MM.1S (cell line): ENCODE measurements around the gene LEFTY1.

ENCODE experiments used
- DNase-seq: peaks from one replicate; pipeline ENCODE4 v3.0.0-alpha.2; 2015
- H2AFZ ChIP-seq: fragments of 300-600 bp; sonication (generic); 2 replicates; pipeline ENCODE4 v1.6.0; 2016; ENCODE audit warnings: antibody characterized with exemption, low read length
- H3F3A ChIP-seq: fragments of 300-600 bp; sonication (generic); 2 replicates; pipeline ENCODE4 v1.6.1; 2016; ENCODE audit warnings: mild to moderate bottlenecking, antibody characterized with exemption, low read length, moderate library complexity, mixed read lengths; ENCODE audit not compliant: insufficient read depth
- H3K27ac ChIP-seq: fragments of 300-600 bp; sonication (generic); 2 replicates; pipeline ENCODE4 v1.5.1; 2016; ENCODE audit warnings: mild to moderate bottlenecking, low read length
- H3K27me3 ChIP-seq: fragments of 300-600 bp; sonication (generic); replicated peaks from 2 replicates; pipeline ENCODE4 v1.6.0; 2016; ENCODE audit warnings: low read length; ENCODE audit not compliant: insufficient read depth
- H3K36me3 ChIP-seq: fragments of 300-600 bp; sonication (generic); replicated peaks from 2 replicates; pipeline ENCODE4 v1.6.1; 2016; ENCODE audit warnings: mild to moderate bottlenecking, low read length, mixed read lengths; ENCODE audit not compliant: insufficient read depth
- H3K4me1 ChIP-seq: fragments of 300-600 bp; sonication (generic); 2 replicates; pipeline ENCODE4 v1.6.1; 2016; ENCODE audit warnings: low read length, mixed read lengths
- H3K4me2 ChIP-seq: fragments of 300-600 bp; sonication (generic); 2 replicates; pipeline ENCODE4 v1.6.0; 2016; ENCODE audit warnings: low read depth, low read length
- H3K4me3 ChIP-seq: fragments of 300-600 bp; sonication (generic); 2 replicates; pipeline ENCODE4 v1.5.1; 2016; ENCODE audit warnings: low read length, mixed read lengths
- H3K79me2 ChIP-seq: fragments of 300-600 bp; sonication (generic); 2 replicates; pipeline ENCODE4 v1.6.1; 2016; ENCODE audit warnings: mixed run types, low read length, mixed read lengths
- H3K9ac ChIP-seq: fragments of 300-600 bp; sonication (generic); 2 replicates; pipeline ENCODE4 v1.6.1; 2016; ENCODE audit warnings: low read length, mixed read lengths
- H3K9me2 ChIP-seq: fragments of 300-600 bp; sonication (generic); replicated peaks from 2 replicates; pipeline ENCODE4 v1.6.1; 2016; ENCODE audit warnings: mild to moderate bottlenecking, low read length, mixed read lengths; ENCODE audit not compliant: insufficient read depth
- H3K9me3 ChIP-seq: fragments of 300-600 bp; sonication (generic); replicated peaks from 2 replicates; pipeline ENCODE4 v1.6.1; 2016; ENCODE audit warnings: mild to moderate bottlenecking, low read length, mixed read lengths; ENCODE audit not compliant: insufficient read depth
- H4K20me1 ChIP-seq: fragments of 300-600 bp; sonication (generic); 2 replicates; pipeline ENCODE4 v1.6.1; 2016; ENCODE audit warnings: mild to moderate bottlenecking, low read length, moderate library complexity, mixed read lengths; ENCODE audit not compliant: insufficient read depth
- CTCF ChIP-seq: fragments of 300-600 bp; sonication (generic); IDR thresholded peaks from 2 replicates; pipeline ENCODE4 v1.5.1; 2016; ENCODE audit warnings: antibody characterized with exemption, low read length, mixed read lengths
- EZH2 ChIP-seq: fragments of 300-600 bp; sonication (generic); optimal IDR thresholded peaks from 2 replicates; pipeline ENCODE3; 2017; ENCODE audit warnings: low read depth, mild to moderate bottlenecking, antibody characterized with exemption, low read length, mixed read lengths
- EZH2phosphoT487 ChIP-seq: fragments of 300-600 bp; sonication (generic); IDR thresholded peaks from 2 replicates; pipeline ENCODE4 v1.6.1; 2018; ENCODE audit warnings: antibody characterized with exemption, low read length

Gene LEFTY1

GRCh38 chr1:225880636-225881035 is 8.3 kb downstream of the LEFTY1 start:
- H3K79me2 ChIP-seq, result peaks cover 81% of the 10 kb centered on the region
- TF ChIP-seq CTCF (no peak), EZH2phosphoT487 (no peak), EZH2 (no peak)
- no peaks in the 10 kb centered on the region for H3K27me3 ChIP-seq
- no peaks in the 10 kb centered on the region for H3K9me3 ChIP-seq
- H3K36me3 ChIP-seq, result 0 out of 2 replicates have a peak, but pooled peaks cover 10% of the 10 kb centered on the region
- no peak overlapping the region for H2AFZ ChIP-seq
- H3K4me3 ChIP-seq, result peak overlapping the region; percentile 79
- peak overlapping the region; percentile 89 for H3K9ac ChIP-seq
- peak overlapping the region; percentile 97 for H3K27ac ChIP-seq
- H3F3A ChIP-seq, result peaks cover 43% of the 10 kb centered on the region
- H3K4me1 ChIP-seq, result peaks cover 55% of the 10 kb centered on the region
- no peaks in the 10 kb centered on the region for H4K20me1 ChIP-seq
- no peaks in the 10 kb centered on the region for H3K9me2 ChIP-seq
- H3K4me2 ChIP-seq, result peak overlapping the region; percentile 99
- DNase-seq, result no peak

- peak; percentile 58 for DNase-seq
- H3K27me3 ChIP-seq, result no peaks in the 10 kb centered on the region
- H3K4me1 ChIP-seq, result peaks cover 59% of the 10 kb centered on the region
- no peaks in the 10 kb centered on the region for H3K9me2 ChIP-seq
- no peaks in the 10 kb centered on the region for H4K20me1 ChIP-seq
- H3K9me3 ChIP-seq, result no peaks in the 10 kb centered on the region
- H3K4me3 ChIP-seq, result peak overlapping the region; percentile 79
- no peak overlapping the region for H2AFZ ChIP-seq
- H3K27ac ChIP-seq, result peak overlapping the region; percentile 97
- TF ChIP-seq CTCF, result no peak
- TF ChIP-seq EZH2, result no peak
- TF ChIP-seq EZH2phosphoT487, result no peak
- H3K9ac ChIP-seq, result peak overlapping the region; percentile 89
- H3K36me3 ChIP-seq, result 0 out of 2 replicates have a peak, but pooled peaks cover 10% of the 10 kb centered on the region
- H3K4me2 ChIP-seq, result peak overlapping the region; percentile 99
- peaks cover 85% of the 10 kb centered on the region for H3K79me2 ChIP-seq
- peaks cover 43% of the 10 kb centered on the region for H3F3A ChIP-seq
Observed at GRCh38 chr1:225880222-225880588, 8.7 kb downstream of the LEFTY1 start.

GRCh38 chr1:225879521-225880221 is 9.3 kb downstream of the LEFTY1 start:
- H4K20me1 ChIP-seq, result no peaks in the 10 kb centered on the region
- peak overlapping the region; percentile 99 for H3K4me2 ChIP-seq
- no peak overlapping the region for H2AFZ ChIP-seq
- H3K79me2 ChIP-seq, result peaks cover 90% of the 10 kb centered on the region
- DNase-seq, result peak; percentile 84
- H3K4me3 ChIP-seq, result peak overlapping the region; percentile 79
- TF ChIP-seq EZH2phosphoT487 (no peak), CTCF (no peak)
- peak overlapping the region; percentile 97 for H3K27ac ChIP-seq
- H3K36me3 ChIP-seq, result 0 out of 2 replicates have a peak, but pooled peaks cover 10% of the 10 kb centered on the region
- no peaks in the 10 kb centered on the region for H3K27me3 ChIP-seq
- H3F3A ChIP-seq, result peaks cover 43% of the 10 kb centered on the region
- H3K9me2 ChIP-seq, result no peaks in the 10 kb centered on the region
- H3K4me1 ChIP-seq, result peaks cover 62% of the 10 kb centered on the region
- H3K9me3 ChIP-seq, result no peaks in the 10 kb centered on the region
- H3K9ac ChIP-seq, result peak overlapping the region; percentile 89
